ENCODE measurements around the gene GALNT2.

- TF ChIP-seq CTCF (IDR thresholded peaks at IDR 0.05; ENCODE audit: borderline replicate concordance, extremely low read depth, low read length, poor library complexity, severe bottlenecking) (no peak), EZH2 (IDR thresholded peaks at IDR 0.05; ENCODE audit: borderline replicate concordance, low read depth, low read length, severe bottlenecking) (no peak)
These were observed 209.4 kb downstream of the GALNT2 start for GRCh38 chr1:230276401-230276800.

All from DND-41 (cell line).